Kidney epithelial cell (primary cell): Measurements from ENCODE around the gene STARD3. TPM values are rescaled to one million over a fixed set of nuclear protein-coding genes. Genes with fewer than 3 reads are reported as not detected.
"Not testable (repeated sequence)": the region's sequence is repeated elsewhere in the genome, so short reads cannot be mapped to it uniquely, and the experiment has no call there.

Experiments
- DNase-seq: peaks from one replicate; pipeline ENCODE4 v3.0.0-alpha.2; 2010; ENCODE audit warnings: low read depth
- H3K27me3 ChIP-seq: 2 replicates; pipeline ENCODE4 v1.6.0; 2011; ENCODE audit warnings: low read length; ENCODE audit not compliant: control insufficient read depth, insufficient read depth
- H3K36me3 ChIP-seq: 2 replicates; pipeline ENCODE4 v1.5.1; 2011; ENCODE audit warnings: low read length; ENCODE audit not compliant: control insufficient read depth, insufficient read depth
- H3K4me3 ChIP-seq: 2 replicates; pipeline ENCODE4 v1.5.1; 2011; ENCODE audit warnings: low read depth, mild to moderate bottlenecking, control low read depth, low read length
- CTCF ChIP-seq: IDR thresholded peaks from 2 replicates; pipeline ENCODE4 v1.5.1; 2011; ENCODE audit warnings: mild to moderate bottlenecking, moderate library complexity, low read length, control low read depth, inconsistent platforms; ENCODE audit not compliant: insufficient read depth, poor library complexity, severe bottlenecking
- total RNA-seq: library from RNA; depleted of rRNA; stranded (reverse); fragments of >200 nt; gene quantifications from 2 replicates; pipeline ENCODE4 v1.2.3, GENCODE V29; 2015

The STARD3 gene
- total RNA-seq, 1 donor from 2014 or later: 52.6 TPM

GRCh38 chr17:39709319-39709997, 72.5 kb downstream of the STARD3 start:
- H3K4me3 ChIP-seq: no peak overlapping the region
- no peak for DNase-seq
- peaks cover 6% of the 10 kb centered on the region for H3K36me3 ChIP-seq
- no peak for TF ChIP-seq CTCF
- no peaks in the 10 kb centered on the region for H3K27me3 ChIP-seq

GRCh38 chr17:39709998-39710964, 73.3 kb downstream of the STARD3 start:
- no peak for DNase-seq
- Histone ChIP-seq H3K4me3 (no peak overlapping the region), H3K36me3 (peaks cover 7% of the 10 kb centered on the region), H3K27me3 (no peaks in the 10 kb centered on the region)
- TF ChIP-seq CTCF: no peak

GRCh38 chr17:39711071-39711470, 74.1 kb downstream of the STARD3 start:
- H3K4me3 ChIP-seq, H3K36me3 ChIP-seq, H3K27me3 ChIP-seq, DNase-seq: not testable (repeated sequence)

- no peak for DNase-seq
- Histone ChIP-seq H3K27me3 (no peaks in the 10 kb centered on the region), H3K4me3 (no peak overlapping the region), H3K36me3 (peaks cover 7% of the 10 kb centered on the region)
- no peak for TF ChIP-seq CTCF
Measured at GRCh38 chr17:39711851-39712250, 74.9 kb downstream of the STARD3 start.

Other genes with a start within 250 kb of the STARD3 start
- gene FBXL20, start 235.5 kb upstream of the STARD3 start, total RNA-seq: 12.1 and 16.3 TPM in 2 replicates
- gene MED1, start 185.9 kb upstream of the STARD3 start, total RNA-seq: 36.7 and 39.9 TPM in 2 replicates
- 34.2 and 38.7 TPM in 2 replicates for gene CDK12, start 175.7 kb upstream of the STARD3 start, total RNA-seq
- not detected in 2 replicates for gene NEUROD2, start 29.2 kb upstream of the STARD3 start, total RNA-seq
- gene PPP1R1B, start 10.2 kb upstream of the STARD3 start, total RNA-seq: not detected in 2 replicates
- gene TCAP, start 28.2 kb downstream of the STARD3 start, total RNA-seq: 0.55 and 0.84 TPM in 2 replicates
- 2.7 TPM in 1 of 2 replicates, not detected in the other for gene PNMT, start 31.3 kb downstream of the STARD3 start, total RNA-seq
- 12.5 and 12.8 TPM in 2 replicates for gene PGAP3, start 50.9 kb downstream of the STARD3 start, total RNA-seq
- 44.1 and 47.2 TPM in 2 replicates for gene ERBB2, start 62.9 kb downstream of the STARD3 start, total RNA-seq
- gene MIEN1, start 93.4 kb downstream of the STARD3 start, total RNA-seq: 83.7 and 97.0 TPM in 2 replicates
- gene GRB7, start 100.8 kb downstream of the STARD3 start, total RNA-seq: 20.5 and 21.2 TPM in 2 replicates
- 0.17 and 0.89 TPM in 2 replicates for gene IKZF3, start 227.2 kb downstream of the STARD3 start, total RNA-seq
- not detected in 2 replicates for gene ZPBP2, start 231.1 kb downstream of the STARD3 start, total RNA-seq